CD4-positive, alpha-beta T cell treated with Interleukin-15 for 4 hours (primary cell): ENCODE measurements around the gene SFXN2.
"Not testable (repeated sequence)": the region's sequence is repeated elsewhere in the genome, so short reads cannot be mapped to it uniquely, and the experiment has no call there.

ENCODE experiments used
- DNase-seq: peaks from one replicate; pipeline ENCODE4 v3.0.0-alpha.2; 2020; ENCODE audit warnings: low spot score

SFXN2 gene

GRCh38 chr10:102753718-102754117, 39.3 kb downstream of the SFXN2 start:
- DNase-seq = no peak

DNA sequence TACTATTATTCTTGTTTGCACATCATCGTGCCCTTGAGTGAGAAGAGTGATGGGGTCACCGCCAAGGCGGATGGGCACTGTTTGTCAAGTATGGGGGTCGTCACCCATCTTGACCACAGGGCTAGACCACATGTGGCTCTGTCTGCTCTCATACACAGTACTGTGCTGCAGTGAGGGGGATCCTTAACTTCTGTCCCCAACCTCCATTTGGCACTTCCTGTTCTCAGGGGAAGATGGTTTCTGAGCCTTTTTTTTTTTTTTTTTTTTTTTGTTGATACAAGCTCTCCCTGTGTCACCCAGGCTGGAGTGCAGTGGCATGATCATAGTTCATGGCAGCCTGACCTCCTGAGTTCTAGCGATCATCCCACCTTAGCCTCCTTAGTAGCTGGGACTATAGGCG, 42.9 kb downstream of the SFXN2 start:
- DNase-seq = no peak

- no peak for DNase-seq
Observed at GRCh38 chr10:102758240-102758932, 44.0 kb downstream of the SFXN2 start.

DNA sequence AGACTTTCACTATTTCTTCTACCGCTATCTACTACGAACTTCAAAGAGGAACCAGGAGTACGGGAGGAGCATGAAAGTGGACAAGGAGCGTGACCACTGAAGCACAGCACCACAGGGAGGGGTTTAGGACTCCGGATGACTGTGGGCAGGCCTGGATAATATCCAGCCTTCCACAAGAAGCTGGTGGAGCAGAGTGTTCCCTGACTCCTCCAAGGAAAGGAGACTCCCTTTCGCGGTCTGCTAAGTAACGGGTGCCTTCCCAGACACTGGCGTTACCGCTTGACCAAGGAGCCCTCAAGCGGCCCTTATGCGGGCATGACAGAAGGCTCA, 44.5 kb downstream of the SFXN2 start:
- not testable (repeated sequence) for DNase-seq

DNA sequence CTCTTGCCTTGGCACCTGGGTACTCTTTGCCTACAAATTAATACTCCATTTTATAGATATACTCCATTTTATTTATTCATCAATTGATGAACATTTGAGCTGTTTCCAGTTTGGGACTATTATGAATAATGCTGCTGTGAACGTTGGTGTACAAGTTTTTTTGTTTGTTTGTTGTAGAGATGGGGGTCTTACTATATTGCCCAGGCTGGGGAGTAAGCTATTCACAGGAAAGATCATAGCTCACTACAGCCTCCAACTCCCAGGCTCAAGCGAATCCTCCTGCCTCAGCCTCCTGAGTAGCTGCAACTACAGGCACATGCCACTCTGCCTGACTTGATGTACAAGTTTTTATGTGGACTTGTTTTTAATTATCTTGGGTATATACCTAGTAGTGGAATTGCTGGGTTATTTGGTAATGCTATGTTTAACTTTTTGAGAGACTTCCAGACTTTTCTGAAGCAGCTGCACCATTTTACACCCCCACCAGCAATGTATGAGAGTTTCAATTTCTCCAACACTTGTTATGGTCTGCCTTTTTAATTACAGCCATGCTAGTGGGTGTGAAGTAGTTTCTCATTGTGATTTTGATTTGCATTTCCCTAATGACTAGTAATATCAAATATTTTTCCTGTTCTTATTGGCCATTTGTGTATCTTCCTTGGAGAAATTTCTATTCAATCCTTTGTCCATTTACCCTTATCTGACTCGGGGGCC, 45.2 kb downstream of the SFXN2 start:
- no peak for DNase-seq

- DNase-seq = no peak
Observed at GRCh38 chr10:102761981-102762380, 47.5 kb downstream of the SFXN2 start.

GRCh38 chr10:102762401-102763015, 48.1 kb downstream of the SFXN2 start:
- no peak for DNase-seq

- DNase-seq = no peak
Observed at GRCh38 chr10:102763037-102763607, 48.7 kb downstream of the SFXN2 start.

DNA sequence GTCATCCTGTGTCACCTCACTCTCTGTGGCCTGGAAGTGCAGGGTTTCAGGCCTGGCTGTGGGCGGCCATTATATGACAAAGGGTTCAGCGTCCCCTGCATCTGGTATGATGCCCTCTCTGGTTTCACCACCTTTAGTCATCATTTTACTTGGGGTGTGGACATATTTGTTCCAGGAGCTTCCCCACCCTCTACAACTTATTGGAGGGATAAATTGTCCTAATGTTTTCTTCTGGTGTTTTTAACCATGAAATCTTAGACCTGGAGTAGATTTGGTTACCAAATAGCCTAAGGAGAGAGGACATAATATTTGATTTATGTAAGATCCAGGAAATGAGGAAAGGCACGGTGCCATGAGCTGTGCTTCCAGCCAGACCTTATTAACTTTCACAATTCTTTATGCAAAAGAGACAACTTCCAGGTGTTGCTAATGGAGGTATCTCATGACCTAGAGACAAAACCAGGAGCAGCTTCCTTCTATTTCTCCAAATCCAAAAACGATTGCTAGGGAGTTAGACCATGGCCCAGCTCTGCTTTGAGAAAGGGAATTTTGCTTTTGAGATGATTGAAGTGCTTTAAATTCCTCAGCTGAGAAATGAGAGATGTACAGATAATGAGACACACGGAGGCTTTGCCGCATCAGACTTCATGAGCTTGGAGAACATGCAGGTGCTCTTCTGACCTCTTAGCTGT, 50.2 kb downstream of the SFXN2 start:
- no peak for DNase-seq

DNA sequence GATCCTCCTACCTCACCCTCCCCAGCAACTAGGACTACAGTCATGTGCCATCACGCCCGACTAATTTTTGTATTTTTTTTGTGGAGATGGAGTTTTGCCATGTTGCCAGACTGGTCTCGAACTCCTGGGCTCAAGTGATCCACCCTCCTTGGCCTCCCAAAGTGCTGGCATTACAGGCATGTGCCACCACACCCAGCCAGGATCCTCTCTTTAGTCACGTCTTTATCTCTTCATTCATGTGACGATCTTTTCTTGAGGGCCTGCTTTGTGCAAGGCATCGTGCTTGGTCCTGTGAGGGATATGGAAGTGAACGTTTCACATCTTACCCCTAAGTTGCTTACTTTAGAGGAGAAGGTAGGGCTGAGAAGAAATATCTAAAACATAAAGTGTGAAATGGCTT, 50.9 kb downstream of the SFXN2 start:
- no peak for DNase-seq

- DNase-seq = no peak
Observed at GRCh38 chr10:102767428-102768160, 53.2 kb downstream of the SFXN2 start.

- DNase-seq = no peak
Observed at GRCh38 chr10:102769375-102770107, 55.1 kb downstream of the SFXN2 start.

DNA sequence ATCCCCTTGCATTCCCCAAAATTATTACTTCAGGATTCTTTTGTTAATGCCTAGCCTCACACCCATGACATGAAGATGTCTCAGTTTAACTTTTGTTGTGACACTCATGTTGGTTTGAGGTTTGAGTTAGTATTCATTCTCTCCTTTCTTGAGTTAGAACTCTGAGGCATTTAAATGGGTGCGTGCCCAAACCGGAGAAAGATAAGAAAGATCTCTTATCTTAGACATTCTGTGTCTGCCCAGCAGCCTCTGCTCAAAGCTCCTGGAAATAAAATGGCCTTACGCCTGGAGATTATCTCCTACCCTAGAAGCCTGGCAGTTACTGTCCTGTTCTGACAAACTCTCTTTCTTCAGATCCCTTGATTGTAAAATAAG, 55.7 kb downstream of the SFXN2 start:
- DNase-seq = no peak

DNA sequence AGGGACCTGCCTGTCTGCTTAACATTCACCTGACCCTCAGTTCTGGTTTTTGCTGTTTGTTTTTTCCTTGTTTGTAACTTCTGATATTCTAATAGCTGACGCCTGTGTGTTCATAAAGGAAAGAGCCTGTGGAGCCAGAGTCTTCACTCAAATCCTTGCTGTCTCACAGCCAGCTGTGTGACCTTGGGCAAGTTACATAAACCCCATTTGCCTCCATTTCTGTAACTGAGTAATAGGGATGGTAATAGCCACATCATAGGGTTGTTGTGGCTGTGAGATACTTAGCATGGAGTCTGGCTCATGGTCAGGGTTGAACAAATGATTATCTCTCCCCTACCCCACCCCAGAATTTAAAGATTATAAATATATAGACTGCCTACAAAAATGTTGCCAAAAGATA, 56.4 kb downstream of the SFXN2 start:
- DNase-seq = no peak

GRCh38 chr10:102773320-102773719, 58.9 kb downstream of the SFXN2 start:
- DNase-seq = no peak

- DNase-seq = peak; percentile 14
Observed at GRCh38 chr10:102773986-102774385, 59.5 kb downstream of the SFXN2 start.

- no peak for DNase-seq
Observed at GRCh38 chr10:102775201-102775934, 60.9 kb downstream of the SFXN2 start.

DNA sequence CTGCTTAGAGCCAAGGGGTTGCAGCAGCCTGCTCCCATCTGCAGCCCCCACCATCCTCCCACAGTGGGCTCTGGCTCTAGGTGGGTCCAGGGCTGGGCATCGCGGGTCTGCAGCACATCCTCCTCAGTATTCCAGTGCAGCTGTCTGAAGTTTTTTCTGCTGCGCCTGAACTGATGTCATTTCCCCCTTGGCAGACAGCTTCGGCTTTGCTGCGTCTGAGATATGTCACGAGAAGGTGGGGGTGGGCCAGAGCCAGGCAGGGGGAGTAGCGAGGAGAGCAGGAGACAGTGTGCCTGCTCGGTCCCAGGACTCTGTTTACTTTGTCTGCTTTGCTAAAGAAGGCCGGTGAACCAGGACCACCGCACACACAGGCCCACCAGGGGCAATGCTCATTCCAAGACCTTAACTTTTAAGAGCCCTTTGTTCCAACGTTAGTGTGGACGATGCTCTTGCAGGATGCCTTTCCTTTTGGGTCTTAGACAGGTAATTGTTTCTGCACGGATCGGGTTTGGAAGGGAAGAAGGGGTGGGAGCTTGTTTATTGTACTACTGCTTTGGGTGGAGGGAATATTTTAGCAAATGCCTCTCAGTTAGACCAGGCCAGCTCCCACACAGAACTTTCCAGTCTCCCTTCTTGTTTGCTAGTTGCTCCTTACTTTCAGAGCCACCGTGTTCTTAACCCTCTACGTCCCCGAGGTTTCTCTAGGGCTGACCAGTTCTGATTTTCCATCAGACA, 61.7 kb downstream of the SFXN2 start:
- no peak for DNase-seq

DNA sequence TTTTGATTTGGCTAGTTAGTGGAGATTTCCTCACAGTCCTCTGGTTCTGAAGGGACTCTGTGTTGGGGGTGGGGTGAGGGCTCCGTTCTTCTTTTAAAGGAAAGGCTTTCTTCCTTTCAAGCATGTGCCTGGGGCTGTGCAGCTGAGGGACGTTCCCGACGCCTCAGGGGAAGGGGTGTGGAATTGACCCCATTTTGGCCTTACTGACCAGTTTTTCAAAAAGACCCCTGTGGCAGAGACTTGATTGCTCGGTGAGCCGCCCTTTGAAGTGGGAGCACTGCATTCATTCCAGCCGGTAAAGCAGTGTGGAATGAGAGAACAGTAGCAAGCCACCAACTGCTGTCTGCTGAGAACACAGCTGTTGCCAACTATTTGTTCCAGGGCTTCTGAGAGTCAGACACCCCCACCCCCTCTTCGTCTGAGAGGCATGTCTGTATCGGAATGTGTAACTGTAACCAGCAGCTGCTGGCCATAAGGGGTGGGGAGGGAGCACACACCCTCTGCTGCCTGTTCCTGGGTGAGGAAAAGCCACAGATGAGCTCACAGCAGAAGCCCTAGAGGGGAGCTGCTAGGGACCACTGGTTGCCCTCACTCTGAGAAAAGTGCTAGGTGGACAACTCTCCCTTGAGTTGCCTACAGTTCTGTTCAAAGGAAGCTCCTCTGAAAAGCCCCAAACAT, 62.5 kb downstream of the SFXN2 start:
- no peak for DNase-seq
